Fibroblast of lung (primary cell): ENCODE data around the gene GPNMB. TPM values are rescaled to one million over a fixed set of nuclear protein-coding genes. Genes with fewer than 3 reads are reported as not detected.

Experiments
- DNase-seq, 2 donors: peaks; one replicate each; pipeline versions ENCODE4 v3.0.0 to v3.0.0-alpha.2; 2010; ENCODE audit warnings: low read depth in 2 of 2
- H2AFZ ChIP-seq: 2 replicates; pipeline ENCODE4 v1.5.1; 2012; ENCODE audit warnings: low read length, control low read depth, inconsistent platforms
- H3K27ac ChIP-seq: 2 replicates; pipeline ENCODE4 v1.5.1; 2011; ENCODE audit warnings: low read length, control low read depth; ENCODE audit not compliant: insufficient read depth
- H3K27me3 ChIP-seq: 2 replicates; pipeline ENCODE4 v1.5.1; 2011; ENCODE audit warnings: mild to moderate bottlenecking, low read length; ENCODE audit not compliant: control insufficient read depth, insufficient read depth
- H3K36me3 ChIP-seq: 2 replicates; pipeline ENCODE4 v1.5.1; 2011; ENCODE audit warnings: low read length; ENCODE audit not compliant: control insufficient read depth, insufficient read depth
- H3K4me1 ChIP-seq: 2 replicates; pipeline ENCODE4 v1.5.1; 2011; ENCODE audit warnings: low read length; ENCODE audit not compliant: control insufficient read depth, insufficient read depth; ENCODE audit errors: extremely low read depth
- H3K4me2 ChIP-seq: 2 replicates; pipeline ENCODE4 v1.5.1; 2011; ENCODE audit warnings: low read length, control low read depth; ENCODE audit not compliant: insufficient read depth; ENCODE audit errors: extremely low read depth
- H3K4me3 ChIP-seq, 4 experiments: fragments of 200-600 bp in 1 of 4; sonication (generic) in 1 of 4; replicated peaks in 1 of 4; 2 replicates each; pipeline ENCODE4 v1.5.1; 2011 to 2016; ENCODE audit warnings: low read length in 4 of 4, low read depth in 3 of 4, mild to moderate bottlenecking in 3 of 4, control low read depth in 2 of 4, inconsistent platforms in 1 of 4, mixed read lengths in 1 of 4; ENCODE audit not compliant: insufficient read depth in 1 of 4; ENCODE audit errors: control extremely low read depth in 1 of 4
- H3K79me2 ChIP-seq: 2 replicates; pipeline ENCODE4 v1.5.1; 2012; ENCODE audit warnings: mild to moderate bottlenecking, low read length, inconsistent platforms; ENCODE audit not compliant: control insufficient read depth, insufficient read depth
- H3K9ac ChIP-seq: 2 replicates; pipeline ENCODE4 v1.5.1; 2011; ENCODE audit warnings: mild to moderate bottlenecking, low read length, control low read depth; ENCODE audit not compliant: insufficient read depth
- H3K9me3 ChIP-seq: 2 replicates; pipeline ENCODE4 v1.5.1; 2012; ENCODE audit warnings: low read depth, low read length; ENCODE audit not compliant: control insufficient read depth, insufficient read depth
- H4K20me1 ChIP-seq: 2 replicates; pipeline ENCODE4 v1.5.1; 2011; ENCODE audit warnings: low read length; ENCODE audit not compliant: control insufficient read depth, insufficient read depth; ENCODE audit errors: extremely low read depth
- CTCF ChIP-seq, 2 donors: IDR thresholded peaks in 1 of 2; conservative IDR thresholded peaks in 1 of 2; 1 replicate in 1 of 2; 2 replicates in 1 of 2; pipeline ENCODE4 v1.5.1; 2011 to 2012; ENCODE audit warnings: low read length in 2 of 2, control low read depth in 1 of 2, inconsistent platforms in 1 of 2, low read depth in 1 of 2, mild to moderate bottlenecking in 1 of 2
- EZH2 ChIP-seq: IDR thresholded peaks from 2 replicates; pipeline ENCODE4 v1.5.1; 2012; ENCODE audit warnings: low read length, control low read depth, mild to moderate bottlenecking; ENCODE audit errors: missing control alignments
- polyA plus RNA-seq, 2 donors: library from polyadenylated mRNA; depleted of rRNA in 1 of 2; stranded (reverse) in 1 of 2; unstranded in 1 of 2; fragments of >200 nt; gene quantifications; 2 replicates each; pipeline ENCODE4 v1.2.1, GENCODE V29; 2011 to 2012; ENCODE audit warnings: missing spikeins in 1 of 2
- total RNA-seq: library from RNA; depleted of rRNA; stranded (reverse); fragments of >200 nt; gene quantifications from 2 replicates; pipeline ENCODE4 v1.2.1, GENCODE V29; 2014

Gene GPNMB
- total and polyA plus RNA-seq, 2 donors (not counting 1 experiment from before 2014, with no cell fraction given), result 114 to 177 TPM

GRCh38 chr7:23276947-23277346, 30.4 kb downstream of the GPNMB start:
- TF ChIP-seq CTCF (conservative IDR thresholded peaks at IDR 0.05 in 1 of 2, IDR thresholded peaks at IDR 0.05 in 1 of 2; ENCODE audit: low read depth in 1 of 2, low read length in 2 of 2), result no peak
- H3K4me1 ChIP-seq, result no peaks in the 10 kb centered on the region
- H2AFZ ChIP-seq, result no peak overlapping the region
- no peaks in the 10 kb centered on the region for H4K20me1 ChIP-seq
- no peak for DNase-seq
- H3K27ac ChIP-seq, result no peak overlapping the region
- H3K27me3 ChIP-seq, result no peaks in the 10 kb centered on the region
- H3K79me2 ChIP-seq, result no peaks in the 10 kb centered on the region
- no peaks in the 10 kb centered on the region for H3K9me3 ChIP-seq
- H3K4me3 ChIP-seq, result no peak overlapping the region
- H3K36me3 ChIP-seq, result no peaks in the 10 kb centered on the region
- no peak overlapping the region for H3K9ac ChIP-seq
- H3K4me2 ChIP-seq, result no peak overlapping the region

- Histone ChIP-seq H3K27ac (no peak overlapping the region), H3K9me3 (no peaks in the 10 kb centered on the region), H3K79me2 (no peaks in the 10 kb centered on the region), H3K27me3 (no peaks in the 10 kb centered on the region), H3K9ac (no peak overlapping the region), H3K4me3 (no peak overlapping the region), H3K4me2 (no peak overlapping the region), H3K4me1 (no peaks in the 10 kb centered on the region), H2AFZ (no peak overlapping the region), H4K20me1 (no peaks in the 10 kb centered on the region), H3K36me3 (no peaks in the 10 kb centered on the region)
- DNase-seq, result peak; percentile 52 to 80
- TF ChIP-seq CTCF (conservative IDR thresholded peaks at IDR 0.05 in 1 of 2, IDR thresholded peaks at IDR 0.05 in 1 of 2; ENCODE audit: low read depth in 1 of 2, low read length in 2 of 2) (peak; percentile 92 to 94), EZH2 (no peak)
Measured at GRCh38 chr7:23277359-23277989, 30.9 kb downstream of the GPNMB start.

- H4K20me1 ChIP-seq, result no peaks in the 10 kb centered on the region
- H3K79me2 ChIP-seq, result no peaks in the 10 kb centered on the region
- no peaks in the 10 kb centered on the region for H3K36me3 ChIP-seq
- H2AFZ ChIP-seq, result no peak overlapping the region
- H3K4me2 ChIP-seq, result no peak overlapping the region
- no peak overlapping the region for H3K4me3 ChIP-seq
- TF ChIP-seq CTCF (conservative IDR thresholded peaks at IDR 0.05 in 1 of 2, IDR thresholded peaks at IDR 0.05 in 1 of 2; ENCODE audit: low read depth in 1 of 2, low read length in 2 of 2) (no peak), EZH2 (no peak)
- no peak overlapping the region for H3K27ac ChIP-seq
- no peaks in the 10 kb centered on the region for H3K4me1 ChIP-seq
- no peaks in the 10 kb centered on the region for H3K27me3 ChIP-seq
- H3K9me3 ChIP-seq, result no peaks in the 10 kb centered on the region
- DNase-seq, result no peak
- no peak overlapping the region for H3K9ac ChIP-seq
Measured at GRCh38 chr7:23279819-23280525, 33.4 kb downstream of the GPNMB start.
